GM10847 (cell line): ENCODE data around the gene TOX2.

ENCODE experiments used
- POLR2A ChIP-seq: IDR thresholded peaks from 2 replicates; pipeline ENCODE4 v1.6.1; 2011; ENCODE audit not compliant: insufficient read length; ENCODE audit errors: extremely low read depth

TOX2 gene

DNA sequence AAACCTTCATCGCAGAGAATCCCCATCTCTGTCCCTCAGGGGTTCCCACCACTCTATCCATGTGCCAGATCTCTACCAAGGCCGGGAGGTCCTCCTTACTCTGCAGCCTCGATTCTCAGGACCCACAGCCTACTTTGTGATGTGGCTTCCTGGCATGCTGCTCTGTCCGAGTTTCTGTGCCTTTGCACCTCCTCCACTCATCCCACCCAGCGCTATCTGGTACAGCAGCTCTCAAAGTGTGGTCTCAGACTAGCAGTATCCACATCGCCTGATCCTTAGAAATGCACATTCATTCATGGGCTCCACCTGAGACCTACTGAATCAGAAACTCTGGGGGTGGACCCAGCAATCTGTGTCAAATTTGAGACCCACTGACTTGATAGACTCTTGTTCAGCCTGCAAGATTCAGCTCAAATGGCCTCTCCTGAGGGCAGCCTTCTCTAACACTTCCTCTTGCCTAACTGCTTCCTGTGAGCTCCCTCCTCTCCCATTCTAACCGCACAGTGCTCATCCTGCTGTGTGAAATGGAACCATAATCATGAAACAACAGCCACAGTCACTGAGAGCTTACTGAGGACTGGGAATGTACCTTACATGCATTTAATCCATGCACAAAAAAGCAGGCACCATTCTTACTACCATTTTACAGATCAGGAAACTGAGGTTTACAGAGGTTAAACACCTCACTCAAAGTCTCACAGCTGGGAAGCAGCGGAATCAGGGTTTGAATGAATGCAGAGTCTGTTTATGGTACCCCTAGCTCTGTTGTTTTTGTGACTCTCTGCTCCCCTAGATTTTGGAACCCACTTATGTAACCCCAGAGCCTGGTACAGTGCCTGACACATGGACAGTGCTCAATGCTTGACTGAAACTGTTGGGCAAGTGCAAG, 202.9 kb downstream of the TOX2 start:
- no peak for TF ChIP-seq POLR2A

DNA sequence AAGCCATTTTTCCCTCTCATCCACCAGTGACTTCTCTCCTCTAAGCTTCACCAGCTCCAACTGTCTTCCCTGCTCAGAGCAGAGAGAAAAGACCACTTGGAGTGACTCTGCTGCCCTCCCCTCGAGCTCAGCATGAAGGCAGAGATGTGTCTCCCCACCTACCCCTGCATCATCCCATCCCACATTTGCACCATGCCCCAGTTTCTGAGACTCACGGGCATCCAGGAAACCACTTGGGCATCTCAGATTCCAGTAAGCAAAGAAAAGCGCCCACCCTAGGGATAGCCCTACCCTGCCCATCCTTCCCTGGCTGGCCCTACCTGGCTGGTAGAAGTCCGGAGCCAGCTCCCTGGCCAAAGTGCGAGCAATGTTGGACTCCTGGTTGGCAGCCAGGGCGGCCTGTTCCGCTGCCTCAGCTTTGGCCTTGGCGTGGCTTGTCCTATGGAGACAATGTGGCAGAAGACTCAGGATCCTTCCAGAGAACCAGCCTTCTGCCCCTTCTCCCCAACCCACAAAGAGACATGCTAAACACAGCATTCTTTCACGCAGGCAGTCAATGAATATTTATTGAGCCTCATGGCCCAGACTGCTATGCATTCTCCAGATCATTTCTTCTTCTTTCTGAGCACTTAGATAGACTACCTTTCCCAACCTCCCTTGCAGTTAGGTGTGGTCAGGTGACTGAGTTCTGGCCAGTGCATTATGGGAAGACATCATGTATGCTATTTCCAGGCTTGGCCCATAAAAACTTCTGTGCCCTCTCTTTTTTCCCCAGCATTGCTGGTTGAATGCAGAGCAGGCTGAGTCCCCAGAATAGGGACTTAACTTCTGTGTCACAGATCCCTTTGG, 203.8 kb downstream of the TOX2 start:
- TF ChIP-seq POLR2A = no peak
